Activated gamma-delta T cell (primary cell): Measurements from ENCODE around the gene UGT3A1.
"Not testable (repeated sequence)": the region's sequence is repeated elsewhere in the genome, so short reads cannot be mapped to it uniquely, and the experiment has no call there.

Experiments
- DNase-seq: peaks from one replicate; lab custom pipeline; 2025; lab: John Stamatoyannopoulos, UW
- total RNA-seq, 2 donors: gene quantifications; one replicate each; lab custom pipeline; 2026; lab: John Stamatoyannopoulos, UW

Gene UGT3A1, protein sequence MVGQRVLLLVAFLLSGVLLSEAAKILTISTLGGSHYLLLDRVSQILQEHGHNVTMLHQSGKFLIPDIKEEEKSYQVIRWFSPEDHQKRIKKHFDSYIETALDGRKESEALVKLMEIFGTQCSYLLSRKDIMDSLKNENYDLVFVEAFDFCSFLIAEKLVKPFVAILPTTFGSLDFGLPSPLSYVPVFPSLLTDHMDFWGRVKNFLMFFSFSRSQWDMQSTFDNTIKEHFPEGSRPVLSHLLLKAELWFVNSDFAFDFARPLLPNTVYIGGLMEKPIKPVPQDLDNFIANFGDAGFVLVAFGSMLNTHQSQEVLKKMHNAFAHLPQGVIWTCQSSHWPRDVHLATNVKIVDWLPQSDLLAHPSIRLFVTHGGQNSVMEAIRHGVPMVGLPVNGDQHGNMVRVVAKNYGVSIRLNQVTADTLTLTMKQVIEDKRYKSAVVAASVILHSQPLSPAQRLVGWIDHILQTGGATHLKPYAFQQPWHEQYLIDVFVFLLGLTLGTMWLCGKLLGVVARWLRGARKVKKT
- total RNA-seq = 0.09 to 0.15 reads per million in 2 donors

DNA sequence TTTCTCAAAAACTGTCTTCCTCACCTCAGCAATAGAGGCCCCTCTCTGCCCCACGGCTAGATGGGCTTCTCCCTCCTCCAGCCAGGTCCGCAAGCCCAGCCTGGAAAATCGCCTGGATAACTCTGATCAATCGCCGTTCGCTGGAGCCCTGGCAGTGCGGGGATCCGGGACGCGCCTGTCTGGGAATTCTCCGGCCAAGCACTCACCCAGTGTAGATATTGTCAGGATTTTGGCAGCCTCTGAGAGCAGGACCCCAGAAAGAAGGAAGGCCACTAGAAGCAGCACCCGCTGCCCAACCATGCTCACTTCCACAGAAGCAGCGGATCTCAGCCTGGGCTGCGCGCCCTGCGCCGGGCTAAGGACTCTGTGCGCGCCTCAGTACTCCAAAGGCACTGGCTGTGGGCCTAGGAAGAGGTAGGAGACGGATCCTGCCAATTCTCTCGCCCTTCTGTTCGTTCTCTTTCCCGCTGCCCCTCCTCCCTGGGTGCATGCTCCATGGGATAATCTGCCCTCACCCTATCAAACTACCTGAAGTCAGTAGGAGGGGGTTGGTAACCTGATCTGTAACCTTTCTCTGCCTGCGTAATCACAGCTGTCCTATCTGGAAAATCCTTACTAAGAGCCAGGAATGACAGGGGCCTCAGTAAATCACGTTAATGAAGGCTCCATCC, at the start of gene UGT3A1:
TSS of gene UGT3A1 (minus strand) at position 450 of the 671 bp plus-strand sequence. CDS start at position 300, 150 bp downstream.
- DNase-seq = no peak

DNA sequence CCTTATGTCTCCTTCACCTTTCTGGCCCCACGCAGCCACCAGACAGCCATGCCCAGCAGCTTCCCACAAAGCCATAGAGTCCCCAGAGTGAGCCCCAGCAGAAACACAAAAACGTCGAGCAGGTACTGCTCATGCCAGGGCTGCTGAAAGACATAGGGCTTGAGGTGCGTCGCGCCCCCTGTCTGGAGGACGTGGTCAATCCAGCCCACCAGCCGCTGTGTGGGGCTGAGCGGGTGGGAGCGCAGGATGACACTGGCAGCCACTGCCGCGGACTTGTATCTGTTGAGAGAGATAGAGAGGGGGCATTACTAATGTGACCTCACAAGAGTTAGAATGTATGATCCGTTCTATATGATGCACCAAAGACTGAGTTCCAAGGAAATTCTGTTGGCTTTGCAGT, 44.5 kb upstream of the UGT3A1 start:
- no peak for DNase-seq

DNA sequence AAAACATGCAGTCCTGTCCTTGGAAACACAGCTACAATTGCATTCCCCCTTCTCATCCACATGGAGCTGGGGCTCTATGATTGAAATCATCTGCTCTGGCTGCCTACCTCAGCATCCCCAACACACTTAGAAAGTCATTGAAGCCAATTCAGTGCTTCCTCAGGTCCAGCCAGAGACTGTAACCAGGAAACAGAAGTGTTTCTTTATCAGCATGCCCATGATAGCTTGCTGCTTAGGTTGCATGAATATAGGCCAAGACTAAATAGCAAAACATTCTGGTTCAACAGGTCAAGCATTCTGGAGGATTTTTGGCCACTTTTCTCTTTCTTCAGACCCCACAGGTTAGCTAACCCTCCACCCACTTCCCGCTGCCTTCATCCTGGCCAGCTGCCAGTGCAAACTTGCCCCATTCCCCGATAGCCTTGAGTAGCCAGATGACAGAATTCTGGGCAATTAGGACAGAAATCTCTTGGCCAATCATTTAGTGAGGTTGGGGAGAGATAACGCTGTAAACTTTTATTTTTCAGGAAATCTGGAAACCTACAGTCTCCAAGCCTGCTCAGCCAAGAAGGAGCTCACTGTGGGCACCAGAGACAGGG, 43.4 kb upstream of the UGT3A1 start:
- not testable (repeated sequence) for DNase-seq

DNA sequence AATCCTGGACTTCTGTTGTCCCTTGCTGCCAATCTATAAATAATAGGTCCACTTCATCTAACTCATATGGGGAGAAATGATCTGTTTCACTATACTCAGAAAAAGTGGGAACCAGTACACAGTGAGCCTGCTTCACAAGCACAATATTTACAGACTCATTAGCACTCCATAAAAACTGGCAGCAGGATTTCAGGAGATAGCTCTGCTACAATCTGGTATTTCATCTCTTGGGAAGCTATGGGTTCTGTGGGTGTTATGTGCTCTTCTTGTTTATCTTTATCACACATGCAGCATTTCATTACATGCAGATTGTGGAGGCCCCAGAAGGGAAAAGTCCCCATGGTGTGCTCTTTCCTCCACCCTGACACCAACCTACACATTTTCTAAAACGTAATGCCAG, 42.3 kb upstream of the UGT3A1 start:
- DNase-seq = no peak

DNA sequence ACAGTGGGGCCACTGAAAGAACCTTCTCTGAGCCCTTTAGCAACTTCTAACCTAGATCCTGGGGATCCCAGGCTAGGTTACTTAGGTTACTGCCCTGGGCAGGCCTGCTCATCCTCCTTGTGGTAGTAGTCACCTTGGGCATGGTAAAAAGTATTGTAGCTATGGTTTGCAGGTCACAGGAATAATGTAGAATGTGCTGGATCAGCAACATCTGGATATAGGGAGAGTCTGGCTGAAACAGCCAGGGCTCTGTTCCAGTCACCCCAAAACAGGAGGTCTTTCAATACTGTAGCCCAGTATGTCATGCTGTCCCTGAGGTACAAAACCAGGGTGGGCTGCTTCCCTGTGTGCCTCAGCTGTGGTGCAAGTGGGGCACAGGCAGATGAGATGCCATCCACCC, 41.9 kb upstream of the UGT3A1 start:
- no peak for DNase-seq

DNA sequence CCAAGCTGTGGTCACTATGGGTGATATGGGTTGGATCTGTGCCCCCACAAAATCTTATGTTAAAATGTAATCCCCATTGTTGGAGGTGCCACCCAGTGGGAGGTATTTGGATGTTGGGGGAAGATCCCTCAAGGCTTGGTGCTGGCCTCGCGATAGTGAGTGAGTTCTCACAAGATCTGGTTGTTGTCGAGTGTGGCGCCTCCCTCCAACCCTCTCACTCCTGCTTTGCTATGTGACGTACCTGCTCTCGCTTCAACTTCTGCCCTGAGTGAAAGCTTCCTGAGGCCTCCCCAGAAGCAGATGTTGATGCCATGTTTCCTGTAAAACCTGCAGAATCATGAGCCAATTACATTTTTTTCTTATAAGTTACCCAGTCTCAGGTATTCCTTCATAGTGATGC, 40.0 kb upstream of the UGT3A1 start:
- DNase-seq = no peak

DNA sequence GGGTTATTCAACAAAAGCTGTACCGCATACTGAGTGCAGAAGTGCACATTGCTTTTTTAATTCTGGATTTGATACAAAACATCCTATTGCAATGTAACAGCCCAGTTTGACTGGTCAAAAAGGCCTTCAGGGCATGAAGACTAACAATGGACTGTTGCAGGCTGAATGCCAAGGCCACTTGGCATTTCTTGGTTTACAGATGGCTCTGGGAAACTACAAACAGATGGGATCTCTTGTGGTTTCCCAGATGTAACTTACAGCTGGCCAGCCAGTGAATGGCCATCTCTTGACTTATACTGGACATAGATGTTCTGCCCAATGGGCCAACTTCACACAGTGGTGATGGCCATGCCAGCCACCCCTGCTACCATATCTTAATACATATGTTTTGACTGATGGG, 38.7 kb upstream of the UGT3A1 start:
- no peak for DNase-seq

DNA sequence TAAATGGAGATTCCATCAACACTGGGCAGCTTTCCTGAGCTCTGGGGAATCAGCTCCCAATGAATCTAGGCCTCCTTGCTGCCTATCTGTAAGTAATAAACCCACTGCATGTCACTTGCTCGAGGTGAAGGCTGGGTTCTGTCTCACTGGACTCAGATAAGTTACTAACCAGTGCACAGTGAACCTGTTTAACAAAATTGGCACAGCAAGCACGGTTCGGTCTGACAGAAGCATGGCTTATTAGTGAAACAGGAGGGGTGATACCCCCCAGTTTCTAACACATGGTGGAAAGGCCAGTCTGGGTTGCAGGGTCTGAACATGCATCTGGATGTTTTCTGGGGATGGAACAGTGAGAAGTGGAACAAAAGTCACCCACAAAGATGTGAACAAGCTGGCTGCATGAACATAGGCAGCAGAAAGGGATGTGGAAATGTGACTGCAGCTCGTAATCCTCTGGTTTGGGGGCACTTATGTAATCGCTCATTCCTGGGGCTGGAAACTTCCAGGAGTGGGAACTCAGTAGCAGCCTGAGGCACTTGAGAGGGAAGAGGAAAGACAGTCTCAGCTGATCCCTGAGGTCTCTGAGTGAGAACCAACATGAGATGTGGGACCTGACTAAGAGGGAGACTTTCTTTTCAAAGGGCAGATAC, 37.8 kb upstream of the UGT3A1 start:
- DNase-seq = no peak

DNA sequence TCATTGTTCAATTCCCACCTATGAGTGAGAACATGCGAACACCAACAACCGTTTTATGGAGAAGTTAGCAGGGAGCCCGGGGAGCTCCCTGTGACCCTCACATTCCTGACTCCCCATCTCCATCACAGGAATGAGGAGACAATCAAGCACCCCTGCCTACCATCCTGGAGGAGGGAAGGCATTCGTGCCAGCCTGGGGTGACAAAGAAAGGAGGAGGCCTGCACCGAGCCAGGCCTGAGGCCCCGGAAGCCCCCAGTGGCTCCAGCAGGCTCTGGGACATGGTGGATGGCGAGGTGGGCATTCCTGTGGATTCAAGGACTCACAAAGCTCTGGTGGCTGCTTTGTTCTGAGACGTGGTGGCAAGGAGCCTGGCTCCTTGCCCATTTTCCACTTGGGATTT, 36.5 kb upstream of the UGT3A1 start:
- DNase-seq = no peak

DNA sequence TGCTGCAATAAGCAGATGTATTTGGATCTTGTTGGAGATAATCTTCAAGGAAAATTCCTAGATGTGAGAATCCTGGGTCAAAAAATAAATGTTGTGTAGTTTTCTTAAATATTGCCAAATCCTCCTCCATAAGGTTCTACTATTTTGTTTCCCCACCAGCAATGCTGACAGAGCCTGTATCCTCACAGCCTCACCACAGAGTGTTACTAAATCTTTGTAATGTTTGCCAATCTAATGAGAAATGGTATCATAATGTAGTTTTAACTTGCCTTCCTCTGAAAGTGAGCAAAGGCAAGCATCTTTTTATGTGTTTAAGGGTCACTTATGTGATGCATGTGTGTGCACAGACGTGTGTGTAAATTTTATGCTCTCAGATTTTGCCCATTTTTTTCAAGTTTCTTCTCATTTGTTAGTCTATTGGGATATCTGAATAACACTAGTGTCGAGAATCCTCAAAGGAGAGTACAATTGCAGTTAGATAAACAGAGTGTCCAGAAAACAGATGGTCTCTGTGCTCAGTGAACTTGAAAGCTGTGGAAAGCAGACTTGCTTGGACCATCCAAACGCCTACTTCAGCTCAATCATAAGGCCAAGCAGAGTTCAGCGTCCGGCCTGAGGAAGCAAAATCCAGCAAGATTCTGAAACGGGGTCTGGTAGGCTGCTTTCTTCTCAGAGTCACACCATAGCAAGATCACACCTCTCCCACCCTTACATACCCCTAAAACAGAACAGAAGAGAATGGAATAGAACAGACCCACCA, 35.7 kb upstream of the UGT3A1 start:
- no peak for DNase-seq

DNA sequence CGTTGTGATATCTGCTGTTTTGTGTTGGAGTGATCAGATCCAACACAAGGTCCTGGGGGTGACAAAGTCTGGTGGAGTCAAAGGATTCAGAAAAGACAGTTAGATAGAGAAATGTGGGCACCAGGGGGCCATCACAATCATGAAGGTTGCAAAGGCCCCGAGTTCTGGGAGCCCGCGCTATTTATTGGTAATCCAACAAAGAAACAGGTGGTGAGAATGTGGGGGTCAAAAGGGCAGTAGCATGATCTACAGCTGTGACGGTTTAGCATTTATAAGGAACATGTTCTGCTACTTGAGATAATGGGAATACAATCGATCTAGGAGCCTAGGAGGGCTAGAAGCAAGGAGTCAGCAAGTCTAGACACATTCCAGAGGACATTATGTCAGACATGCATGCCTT, 31.1 kb upstream of the UGT3A1 start:
- DNase-seq = not testable (repeated sequence)

DNA sequence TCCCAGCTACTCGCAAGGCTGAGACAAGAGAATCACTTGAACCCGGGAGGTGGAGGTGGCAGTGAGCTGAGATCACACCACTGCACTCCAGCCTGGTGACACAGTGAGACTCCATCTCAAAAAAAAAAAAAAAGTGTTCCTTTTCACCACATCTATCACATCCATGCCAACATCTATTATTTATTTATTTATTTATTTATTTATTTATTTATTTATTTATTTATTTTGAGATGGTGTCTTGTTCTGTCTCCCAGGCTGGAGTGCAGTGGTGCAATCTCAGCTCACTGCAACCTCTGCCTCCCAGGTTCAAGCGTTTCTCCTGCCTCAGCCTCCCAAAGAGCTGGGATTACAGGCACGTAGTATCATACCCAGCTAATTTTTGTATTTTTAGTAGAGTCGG, 28.4 kb upstream of the UGT3A1 start:
- DNase-seq = not testable (repeated sequence)

DNA sequence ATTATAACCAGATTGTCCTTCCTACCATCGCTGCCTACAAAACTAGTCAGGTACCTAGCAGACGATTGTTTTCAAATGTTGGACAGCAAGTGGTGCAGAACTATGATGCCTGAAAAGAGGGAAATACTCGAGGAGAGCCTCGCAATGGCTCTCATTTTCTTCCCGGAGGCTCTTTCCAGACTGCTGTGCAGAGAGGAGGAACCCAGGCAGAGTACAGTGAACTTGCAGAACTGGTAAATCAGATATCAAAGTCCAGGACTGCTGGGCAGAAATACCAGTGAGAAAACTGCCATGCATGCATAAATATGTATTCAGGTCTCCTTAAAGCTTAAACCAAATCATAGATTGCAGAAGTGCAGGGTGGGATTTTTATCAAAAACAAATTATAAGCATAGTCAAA, 26.4 kb upstream of the UGT3A1 start:
- no peak for DNase-seq

DNA sequence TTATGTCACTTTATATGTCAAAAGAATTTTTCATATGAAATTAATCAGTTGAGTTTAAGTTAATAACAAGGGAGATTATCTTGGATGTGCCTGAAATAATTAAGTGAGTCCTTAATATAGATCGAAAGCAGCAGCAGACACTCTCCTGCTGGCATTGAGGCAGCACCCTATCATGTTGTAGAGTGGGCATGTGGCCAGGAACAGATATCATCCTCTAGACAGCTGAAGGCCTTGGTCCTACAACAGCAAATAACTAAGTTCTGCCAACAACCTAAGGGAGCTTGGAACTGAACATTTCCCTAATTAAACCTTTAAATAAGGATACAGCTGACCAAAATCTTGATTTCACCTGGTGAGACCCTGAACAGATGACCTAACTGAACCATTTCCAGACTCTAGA, 25.8 kb upstream of the UGT3A1 start:
- no peak for DNase-seq

DNA sequence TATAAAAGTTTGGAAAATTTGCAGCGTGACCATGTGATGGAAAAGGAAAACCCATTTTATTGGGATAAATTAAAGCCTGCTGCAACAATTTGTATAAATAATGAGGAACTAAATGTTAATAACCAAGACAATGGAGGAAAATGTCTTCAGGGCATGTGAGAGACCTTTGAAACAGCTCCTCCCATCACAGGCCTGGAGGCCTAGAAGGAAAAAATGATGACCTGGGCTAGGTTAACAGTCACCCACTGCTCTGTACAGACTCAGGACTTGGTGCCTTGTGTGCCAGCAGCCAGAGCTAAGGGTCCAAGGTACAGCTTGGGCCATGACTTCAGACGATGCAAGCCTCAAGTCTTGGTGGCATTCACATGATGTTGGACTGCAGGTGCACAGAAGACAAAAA, 22.0 kb upstream of the UGT3A1 start:
- DNase-seq = no peak

DNA sequence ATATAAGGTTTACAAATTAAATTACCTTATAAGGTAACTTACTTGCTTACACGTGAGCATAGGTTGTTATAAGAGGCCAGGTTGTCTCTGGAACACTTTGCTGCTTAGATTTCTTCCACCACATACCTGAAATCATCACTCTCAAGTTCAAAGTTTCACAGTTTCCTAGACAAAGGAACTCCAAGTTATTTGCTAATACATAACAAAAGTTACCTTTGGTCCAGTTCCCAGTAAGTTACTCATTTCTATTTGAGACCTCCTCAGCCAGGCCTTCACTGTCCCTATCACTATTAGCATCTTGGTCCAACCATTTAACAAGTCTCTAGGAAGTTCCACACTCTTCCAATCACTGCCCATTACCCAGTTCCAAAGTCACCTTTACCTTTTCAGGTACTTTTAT, 18.5 kb upstream of the UGT3A1 start:
- DNase-seq = no peak

DNA sequence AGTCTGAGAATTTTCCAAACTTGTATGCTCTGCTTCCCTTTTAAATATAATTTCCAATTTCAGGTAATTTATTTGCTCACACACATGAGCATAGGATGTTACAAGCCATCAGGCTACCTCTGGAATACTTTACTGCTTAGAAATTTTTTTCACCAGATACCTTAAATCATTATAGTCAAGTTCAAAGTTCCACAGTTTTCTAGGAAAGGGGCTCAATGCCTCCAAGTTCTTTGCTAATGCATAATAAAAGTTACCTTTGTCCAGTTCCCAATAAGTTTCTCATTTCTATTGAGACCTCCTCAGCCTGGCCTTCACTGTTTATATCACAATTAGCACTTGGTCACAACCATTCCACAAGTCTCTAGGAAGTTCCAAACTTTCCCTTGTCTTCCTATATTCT, 16.2 kb upstream of the UGT3A1 start:
- no peak for DNase-seq

DNA sequence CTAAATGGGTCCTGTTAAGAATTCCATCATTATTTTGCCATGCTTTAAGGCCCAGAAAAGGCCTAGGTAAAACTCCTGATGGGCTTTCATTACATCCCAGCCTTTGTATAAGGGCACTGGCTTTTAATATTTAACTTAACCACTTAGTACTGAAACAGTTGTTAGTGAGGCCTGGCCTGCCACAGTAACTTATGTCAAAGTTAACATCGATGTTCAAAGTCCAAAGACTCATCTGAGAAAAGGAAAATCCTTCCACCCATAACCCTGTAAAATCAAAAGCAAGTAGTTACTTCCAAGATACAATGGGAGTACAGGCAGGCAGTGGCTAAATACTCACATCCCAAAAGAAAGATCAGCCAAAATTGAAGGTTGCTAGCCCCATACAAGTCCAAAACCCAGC, 15.0 kb upstream of the UGT3A1 start:
- DNase-seq = no peak

DNA sequence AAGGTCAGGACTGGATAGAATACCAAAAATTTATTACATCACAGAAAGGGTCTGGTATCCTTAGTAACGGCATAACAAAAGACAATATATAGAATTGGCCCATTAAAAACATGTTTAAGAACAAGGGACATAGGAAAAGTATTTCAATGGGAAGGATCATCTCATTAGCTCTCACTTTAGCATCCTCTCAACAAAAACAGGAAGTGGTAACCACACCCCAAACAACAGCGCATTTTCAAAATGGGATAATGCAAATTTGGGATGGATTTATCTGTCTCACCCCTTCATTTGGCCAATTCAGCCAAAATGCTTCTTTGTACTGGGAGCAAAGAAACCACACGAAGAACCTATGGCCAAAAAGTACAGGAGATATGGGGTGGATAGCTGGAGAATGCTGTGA, 9.8 kb upstream of the UGT3A1 start:
- no peak for DNase-seq

DNA sequence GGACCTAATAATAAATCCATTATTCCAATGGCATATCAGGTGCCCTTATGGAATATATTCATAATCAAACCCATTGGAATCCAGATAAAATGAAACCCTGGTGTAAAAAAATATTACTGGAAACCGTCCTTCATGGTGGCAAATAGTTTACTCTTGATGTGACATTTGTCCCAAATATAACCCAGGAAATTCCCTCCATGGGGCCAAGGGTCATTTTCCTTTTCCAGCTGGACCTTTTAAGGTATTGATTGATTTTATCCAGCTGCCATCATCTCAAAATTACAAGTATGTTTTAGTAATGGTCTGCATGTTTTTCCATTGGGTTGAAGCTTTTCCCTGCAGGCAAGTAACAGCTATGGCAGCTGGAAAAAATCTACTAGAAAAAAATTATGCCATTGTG, 8.4 kb upstream of the UGT3A1 start:
- no peak for DNase-seq

DNA sequence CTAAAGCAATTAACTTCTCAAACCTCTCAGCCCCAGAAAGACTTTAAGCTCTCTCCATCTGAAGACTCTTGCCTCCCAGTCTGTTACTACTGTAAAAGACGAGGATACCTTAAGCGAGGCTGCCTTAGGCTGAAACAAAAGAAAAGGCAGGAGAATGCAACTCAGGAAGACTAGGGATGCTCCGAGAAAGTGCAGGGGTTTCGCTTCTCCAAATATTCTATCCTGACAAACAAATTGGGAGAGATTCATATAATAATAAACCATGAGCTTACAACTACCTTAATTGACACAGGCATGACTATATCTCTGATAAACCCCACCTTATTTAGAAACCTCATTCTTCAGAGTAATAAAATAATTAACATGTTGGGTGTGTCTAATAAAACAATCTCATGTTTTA, 4.9 kb upstream of the UGT3A1 start:
- no peak for DNase-seq

DNA sequence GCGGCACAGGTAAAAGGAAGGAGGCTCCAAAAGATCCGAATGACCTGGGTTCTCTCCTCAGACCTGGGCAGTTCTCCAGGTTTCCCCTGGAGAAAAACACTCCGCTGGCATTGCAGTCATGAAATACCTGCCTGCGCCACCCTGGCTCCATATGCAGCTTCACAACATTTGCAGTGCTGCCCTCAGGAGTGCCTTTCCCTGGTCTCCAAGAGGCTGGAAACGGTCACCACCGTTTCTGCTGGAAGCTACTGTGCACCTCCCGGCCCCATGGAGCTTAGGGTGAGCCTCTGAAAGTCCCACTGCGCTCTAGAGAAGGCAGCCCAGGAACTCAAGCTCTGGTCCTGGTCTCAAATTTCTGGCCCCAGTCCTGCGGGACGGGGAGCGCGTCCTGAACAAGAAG, 670 bp downstream of the UGT3A1 start:
- no peak for DNase-seq
